GM15510 (cell line): ENCODE results near the gene TRAM2.

Experiments used
- POLR2A ChIP-seq: IDR thresholded peaks from 3 replicates; pipeline ENCODE4 v1.6.1; 2011; ENCODE audit warnings: borderline replicate concordance; ENCODE audit not compliant: insufficient read length; ENCODE audit errors: extremely low read depth

Gene TRAM2

GRCh38 chr6:52534363-52534762 lies 42.5 kb downstream of the TRAM2 start:
- TF ChIP-seq POLR2A = no peak

- TF ChIP-seq POLR2A = no peak
Observed at GRCh38 chr6:52533491-52533890, 43.4 kb downstream of the TRAM2 start.

DNA sequence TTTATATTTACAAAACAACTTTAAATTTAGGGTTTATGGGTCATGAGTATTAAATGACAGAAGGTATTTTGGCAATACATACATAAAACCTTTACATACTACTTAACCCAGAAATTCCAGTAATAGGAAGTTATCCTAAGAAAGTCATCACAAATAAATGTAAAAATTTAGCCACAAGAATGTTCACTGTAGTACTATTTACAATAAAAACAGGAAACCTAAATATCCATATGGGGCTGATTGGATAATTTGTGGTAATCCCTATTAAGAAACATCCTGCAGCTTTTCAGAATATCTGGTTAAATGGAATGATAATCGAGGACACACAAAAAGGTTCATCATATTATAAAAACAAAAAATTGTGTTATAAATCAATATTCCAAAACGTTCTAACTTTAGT lies 44.4 kb downstream of the TRAM2 start:
- TF ChIP-seq POLR2A = no peak

- no peak for TF ChIP-seq POLR2A
Observed at GRCh38 chr6:52531834-52532233, 45.0 kb downstream of the TRAM2 start.

- TF ChIP-seq POLR2A = no peak
Observed at GRCh38 chr6:52531396-52531795, 45.5 kb downstream of the TRAM2 start.

- no peak for TF ChIP-seq POLR2A
Observed at GRCh38 chr6:52530351-52530750, 46.5 kb downstream of the TRAM2 start.

GRCh38 chr6:52529311-52529710 lies 47.5 kb downstream of the TRAM2 start:
- no peak for TF ChIP-seq POLR2A

DNA sequence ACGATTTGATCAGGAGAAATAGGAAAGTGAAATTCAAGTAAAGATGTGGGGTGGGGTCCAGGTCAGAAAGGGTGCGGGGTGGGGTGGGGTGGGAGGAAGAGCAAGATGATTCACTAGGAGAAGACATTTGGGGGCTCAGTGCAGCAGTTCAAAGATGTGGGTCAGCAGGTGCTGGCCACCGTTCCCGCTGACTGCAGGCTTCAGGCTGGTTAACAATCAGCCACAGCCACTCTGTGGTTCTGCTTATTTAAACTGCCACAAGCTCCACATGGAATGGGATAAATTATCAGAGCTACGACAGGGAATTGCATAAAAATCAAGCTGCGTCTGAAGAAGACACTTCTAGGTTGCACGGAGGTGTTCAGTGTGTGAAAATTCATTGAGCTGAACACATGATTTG lies 49.4 kb downstream of the TRAM2 start:
- TF ChIP-seq POLR2A = no peak

GRCh38 chr6:52526634-52527033 lies 50.2 kb downstream of the TRAM2 start:
- TF ChIP-seq POLR2A = no peak

DNA sequence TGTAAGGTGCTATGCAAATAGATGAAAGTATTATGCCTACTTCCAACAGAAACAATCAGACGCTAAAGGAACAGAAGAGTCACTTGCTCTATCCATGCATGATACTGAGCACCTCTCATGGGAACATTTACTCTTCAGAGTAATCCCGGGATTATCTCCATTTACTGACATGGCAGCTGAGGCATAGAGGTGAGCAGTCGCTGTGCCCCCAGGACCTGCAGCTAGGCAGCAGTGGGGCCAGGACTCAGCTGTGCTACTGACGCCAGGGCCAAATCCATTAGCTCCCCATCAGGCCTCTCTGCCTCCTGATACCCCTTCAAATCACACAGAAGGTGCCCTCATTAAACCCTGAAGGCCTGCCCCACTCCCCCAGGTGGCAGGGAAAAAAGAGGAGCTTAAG lies 51.9 kb downstream of the TRAM2 start:
- no peak for TF ChIP-seq POLR2A

DNA sequence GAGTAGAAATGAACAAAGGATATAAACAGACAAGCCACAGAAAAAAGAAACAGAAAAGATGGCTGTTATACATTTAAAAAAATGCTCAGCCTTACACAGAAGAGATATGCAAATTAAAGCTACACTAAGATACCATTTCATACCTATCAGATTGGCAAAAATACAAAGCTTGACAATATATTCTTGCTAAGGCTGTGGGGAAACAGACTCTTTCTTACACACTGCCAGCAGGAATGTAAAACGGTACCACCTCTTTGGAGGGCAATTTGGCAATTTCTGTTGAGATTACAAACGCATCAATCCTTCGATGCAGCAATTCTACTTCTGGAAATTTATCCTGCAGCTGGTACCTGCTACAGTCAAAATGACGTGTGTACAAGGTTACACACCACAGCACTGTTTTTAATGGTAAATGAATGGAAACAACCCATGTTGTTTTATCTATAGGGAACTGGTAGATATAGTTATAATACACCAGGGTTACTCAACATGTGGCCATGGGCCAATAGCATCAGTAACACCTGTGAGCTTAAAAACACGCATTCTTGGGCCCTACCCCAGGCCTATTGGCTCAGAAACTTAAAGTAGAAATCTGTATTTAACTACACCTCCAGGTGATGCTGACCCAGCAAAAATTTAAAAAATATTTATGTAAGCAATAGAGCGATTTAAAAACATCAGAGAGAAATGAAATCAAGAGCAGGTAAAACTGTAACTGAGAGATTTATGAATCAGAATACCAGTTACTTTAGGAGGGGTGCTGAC lies 53.3 kb downstream of the TRAM2 start:
- no peak for TF ChIP-seq POLR2A

GRCh38 chr6:52522655-52523054 lies 54.2 kb downstream of the TRAM2 start:
- no peak for TF ChIP-seq POLR2A

DNA sequence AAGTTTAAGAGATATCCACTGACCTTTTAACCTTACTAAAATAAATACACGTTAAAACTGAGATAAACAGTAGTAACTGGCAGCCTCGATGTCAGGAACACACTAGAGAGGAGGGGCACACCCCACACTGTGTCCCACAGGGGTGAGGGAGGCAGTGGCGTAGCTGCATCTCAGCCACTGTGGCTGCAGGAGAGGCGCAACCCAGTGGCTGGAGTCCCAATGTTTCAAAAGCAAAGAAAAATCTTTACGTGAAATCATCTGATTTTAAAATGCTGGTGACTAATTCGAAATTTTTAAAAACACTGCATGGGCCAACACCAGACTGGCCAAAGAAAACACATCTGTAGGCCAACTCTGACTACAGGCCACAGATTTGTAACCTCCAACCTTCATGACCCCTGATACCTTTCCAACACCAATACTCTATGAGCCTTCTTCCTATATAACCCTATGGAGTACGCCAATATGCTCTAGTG lies 54.7 kb downstream of the TRAM2 start:
- no peak for TF ChIP-seq POLR2A

GRCh38 chr6:52519618-52520017 lies 57.2 kb downstream of the TRAM2 start:
- no peak for TF ChIP-seq POLR2A

DNA sequence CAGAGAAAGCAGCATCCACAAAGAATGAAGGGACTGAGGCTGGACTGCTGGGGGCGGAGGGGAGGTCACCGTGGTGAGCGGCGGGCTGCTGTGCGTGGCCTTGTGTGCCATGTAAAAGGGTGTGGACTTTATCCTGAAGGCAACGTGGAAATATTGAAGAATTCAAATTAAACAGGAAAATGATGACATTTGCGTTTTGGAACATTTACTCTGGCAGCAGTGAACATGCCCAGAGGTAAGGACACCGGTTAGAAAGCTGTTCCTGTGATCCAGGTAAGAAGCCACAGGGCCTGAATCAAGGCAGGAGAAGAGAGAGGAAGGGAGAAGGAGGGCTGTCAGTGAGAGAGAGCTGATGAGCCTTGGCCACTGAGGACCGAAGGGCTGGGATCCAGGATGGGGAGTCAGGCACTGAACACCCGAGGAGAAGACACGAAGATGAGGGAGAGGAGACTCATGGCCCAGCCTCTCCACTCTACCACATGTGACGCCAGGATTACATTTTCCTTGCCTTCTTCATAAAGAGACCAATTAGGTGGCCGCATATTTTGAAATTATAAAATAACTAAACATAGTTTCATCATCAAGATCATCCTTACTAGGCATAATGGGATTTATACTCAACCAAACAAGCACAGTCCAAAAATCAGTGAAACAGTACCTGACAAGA lies 58.4 kb downstream of the TRAM2 start:
- no peak for TF ChIP-seq POLR2A
